ENCODE measurements around the gene MTG1. TPM values are rescaled to one million over a fixed set of nuclear protein-coding genes. Genes with fewer than 3 reads are reported as not detected.

The MTG1 gene
- polyA plus RNA-seq, 4 donors = 67.4 to 124 (median 90.9) TPM

- no peaks in the 10 kb centered on the region for H3K27me3 ChIP-seq (ENCODE audit: control insufficient read depth in 3 of 3, insufficient read depth in 3 of 3, low read length in 3 of 3)
- H3K36me3 ChIP-seq (ENCODE audit: control insufficient read depth in 3 of 3, insufficient read depth in 2 of 3, low read depth in 1 of 3, low read length in 3 of 3) = peaks cover 0 to 9% (median 0%) of the 10 kb centered on the region in 3 donors
- H3K9me3 ChIP-seq (ENCODE audit: control insufficient read depth in 2 of 2, insufficient read depth in 1 of 2, low read depth in 1 of 2, low read length in 1 of 2) = no peaks in the 10 kb centered on the region
- DNase-seq (peak; percentile 93 to 96), FAIRE-seq (no peak)
- peak overlapping the region; percentile 36 to 81 (median 62) for H3K4me3 ChIP-seq (ENCODE audit: low read depth in 1 of 3, low read length in 3 of 3)
- peaks cover 0 to 13% (median 4%) of the 10 kb centered on the region in 3 donors for H3K4me1 ChIP-seq (ENCODE audit: control insufficient read depth in 3 of 3, insufficient read depth in 2 of 3, low read depth in 1 of 3, low read length in 2 of 3)
- peak overlapping the region; percentile 89 to 100 (median 92) for H3K27ac ChIP-seq (ENCODE audit: low read depth in 1 of 3, low read length in 2 of 3)
- 0 to 1% (median 0%) methylated on average over 52 to 83 of the region's 90 CpGs for WGBS, 3 donors
Observed at GRCh38 chr10:133378251-133379096, 15.5 kb upstream of the MTG1 start.

- H3K36me3 ChIP-seq (ENCODE audit: control insufficient read depth in 3 of 3, insufficient read depth in 2 of 3, low read depth in 1 of 3, low read length in 3 of 3) = peaks cover 0 to 15% (median 2%) of the 10 kb centered on the region in 3 donors
- no peak for FAIRE-seq
- 1 to 4% (median 2%) methylated on average over 22 to 68 of the region's 78 CpGs for WGBS, 3 donors
- H3K4me3 ChIP-seq (ENCODE audit: low read depth in 1 of 3, low read length in 3 of 3) = peak within 1 kb of the TSS; percentile 50 to 81 (median 62)
- peaks cover 0 to 13% (median 4%) of the 10 kb centered on the region in 3 donors for H3K4me1 ChIP-seq (ENCODE audit: control insufficient read depth in 3 of 3, insufficient read depth in 2 of 3, low read depth in 1 of 3, low read length in 2 of 3)
- peak within 1 kb of the TSS; percentile 89 to 100 (median 92) for H3K27ac ChIP-seq (ENCODE audit: low read depth in 1 of 3, low read length in 2 of 3)
- H3K9me3 ChIP-seq (ENCODE audit: control insufficient read depth in 2 of 2, insufficient read depth in 1 of 2, low read depth in 1 of 2, low read length in 1 of 2) = no peaks in the 10 kb centered on the region
- DNase-seq = peak; percentile 56 to 80
- H3K27me3 ChIP-seq (ENCODE audit: control insufficient read depth in 3 of 3, insufficient read depth in 3 of 3, low read length in 3 of 3) = no peaks in the 10 kb centered on the region
Observed at GRCh38 chr10:133379152-133379800, 14.7 kb upstream of the MTG1 start, which contains the start of gene PAOX. Gene PAOX (plus strand): TSS chr10:133379262. CDS start chr10:133379317, 55 bp downstream.

GRCh38 chr10:133379801-133380666, 13.9 kb upstream of the MTG1 start:
- no peaks in the 10 kb centered on the region for H3K9me3 ChIP-seq (ENCODE audit: control insufficient read depth in 2 of 2, insufficient read depth in 1 of 2, low read depth in 1 of 2, low read length in 1 of 2)
- H3K36me3 ChIP-seq (ENCODE audit: control insufficient read depth in 3 of 3, insufficient read depth in 2 of 3, low read depth in 1 of 3, low read length in 3 of 3) = peaks cover 0 to 16% (median 7%) of the 10 kb centered on the region in 3 donors
- no peak for FAIRE-seq
- no peaks in the 10 kb centered on the region for H3K27me3 ChIP-seq (ENCODE audit: control insufficient read depth in 3 of 3, insufficient read depth in 3 of 3, low read length in 3 of 3)
- no peak overlapping the region for H3K27ac ChIP-seq (ENCODE audit: low read depth in 1 of 3, low read length in 2 of 3)
- DNase-seq = no peak
- 89 to 92% (median 92%) methylated on average over 34 to 36 of the region's 36 CpGs for WGBS, 3 donors
- peaks cover 0 to 13% (median 4%) of the 10 kb centered on the region in 3 donors for H3K4me1 ChIP-seq (ENCODE audit: control insufficient read depth in 3 of 3, insufficient read depth in 2 of 3, low read depth in 1 of 3, low read length in 2 of 3)
- peak overlapping the region; percentile 50 to 64 (median 50) for H3K4me3 ChIP-seq (ENCODE audit: low read depth in 1 of 3, low read length in 3 of 3)

- DNase-seq = no peak
- H3K36me3 ChIP-seq (ENCODE audit: control insufficient read depth in 3 of 3, insufficient read depth in 2 of 3, low read depth in 1 of 3, low read length in 3 of 3) = peaks cover 0 to 16% (median 7%) of the 10 kb centered on the region in 3 donors
- H3K4me1 ChIP-seq (ENCODE audit: control insufficient read depth in 3 of 3, insufficient read depth in 2 of 3, low read depth in 1 of 3, low read length in 2 of 3) = peaks cover 0 to 13% (median 4%) of the 10 kb centered on the region in 3 donors
- H3K27me3 ChIP-seq (ENCODE audit: control insufficient read depth in 3 of 3, insufficient read depth in 3 of 3, low read length in 3 of 3) = no peaks in the 10 kb centered on the region
- H3K9me3 ChIP-seq (ENCODE audit: control insufficient read depth in 2 of 2, insufficient read depth in 1 of 2, low read depth in 1 of 2, low read length in 1 of 2) = no peaks in the 10 kb centered on the region
- FAIRE-seq = no peak
- no peak overlapping the region for H3K4me3 ChIP-seq (ENCODE audit: low read depth in 1 of 3, low read length in 3 of 3)
- WGBS, 3 donors = 88% methylated on average over 8 of the region's 8 CpGs
- no peak overlapping the region for H3K27ac ChIP-seq (ENCODE audit: low read depth in 1 of 3, low read length in 2 of 3)
Observed at GRCh38 chr10:133381036-133381435, 12.9 kb upstream of the MTG1 start.

- no peaks in the 10 kb centered on the region for H3K27me3 ChIP-seq (ENCODE audit: control insufficient read depth in 3 of 3, insufficient read depth in 3 of 3, low read length in 3 of 3)
- no peak overlapping the region for H3K27ac ChIP-seq (ENCODE audit: low read depth in 1 of 3, low read length in 2 of 3)
- H3K4me1 ChIP-seq (ENCODE audit: control insufficient read depth in 3 of 3, insufficient read depth in 2 of 3, low read depth in 1 of 3, low read length in 2 of 3) = peaks cover 0 to 4% (median 0%) of the 10 kb centered on the region in 3 donors
- no peaks in the 10 kb centered on the region for H3K9me3 ChIP-seq (ENCODE audit: control insufficient read depth in 2 of 2, insufficient read depth in 1 of 2, low read depth in 1 of 2, low read length in 1 of 2)
- peaks cover 0 to 19% (median 7%) of the 10 kb centered on the region in 3 donors for H3K36me3 ChIP-seq (ENCODE audit: control insufficient read depth in 3 of 3, insufficient read depth in 2 of 3, low read depth in 1 of 3, low read length in 3 of 3)
- FAIRE-seq = no peak
- DNase-seq = no peak
- WGBS, 3 donors = 93 to 98% (median 96%) methylated on average over 4 of the region's 4 CpGs
- H3K4me3 ChIP-seq (ENCODE audit: low read depth in 1 of 3, low read length in 3 of 3) = no peak overlapping the region
Observed at GRCh38 chr10:133383551-133383950, 10.4 kb upstream of the MTG1 start.

- no peaks in the 10 kb centered on the region for H3K9me3 ChIP-seq (ENCODE audit: control insufficient read depth in 2 of 2, insufficient read depth in 1 of 2, low read depth in 1 of 2, low read length in 1 of 2)
- WGBS, 3 donors = 91 to 94% (median 93%) methylated on average over 13 of the region's 13 CpGs
- DNase-seq = no peak
Observed at GRCh38 chr10:133384071-133384470, 9.9 kb upstream of the MTG1 start.

GRCh38 chr10:133385214-133385613, 8.7 kb upstream of the MTG1 start:
- Histone ChIP-seq H3K4me1 (ENCODE audit: control insufficient read depth in 3 of 3, insufficient read depth in 2 of 3, low read depth in 1 of 3, low read length in 2 of 3) (peaks cover 0 to 2% (median 0%) of the 10 kb centered on the region in 3 donors), H3K9me3 (ENCODE audit: control insufficient read depth in 2 of 2, insufficient read depth in 1 of 2, low read depth in 1 of 2, low read length in 1 of 2) (no peaks in the 10 kb centered on the region), H3K27me3 (ENCODE audit: control insufficient read depth in 3 of 3, insufficient read depth in 3 of 3, low read length in 3 of 3) (no peaks in the 10 kb centered on the region), H3K36me3 (ENCODE audit: control insufficient read depth in 3 of 3, insufficient read depth in 2 of 3, low read depth in 1 of 3, low read length in 3 of 3) (peaks cover 0 to 26% (median 7%) of the 10 kb centered on the region in 3 donors), H3K4me3 (ENCODE audit: low read depth in 1 of 3, low read length in 3 of 3) (no peak overlapping the region), H3K27ac (ENCODE audit: low read depth in 1 of 3, low read length in 2 of 3) (no peak overlapping the region)
- WGBS, 3 donors = 95 to 97% (median 97%) methylated on average over 2 of the region's 2 CpGs
- no peak for FAIRE-seq
- no peak for DNase-seq

More at GRCh38 chr10:133384071-133384470, 9.9 kb upstream of the MTG1 start:
- Histone ChIP-seq H3K27ac (ENCODE audit: low read depth in 1 of 3, low read length in 2 of 3) (no peak overlapping the region), H3K27me3 (ENCODE audit: control insufficient read depth in 3 of 3, insufficient read depth in 3 of 3, low read length in 3 of 3) (no peaks in the 10 kb centered on the region), H3K4me3 (ENCODE audit: low read depth in 1 of 3, low read length in 3 of 3) (no peak overlapping the region), H3K4me1 (ENCODE audit: control insufficient read depth in 3 of 3, insufficient read depth in 2 of 3, low read depth in 1 of 3, low read length in 2 of 3) (peaks cover 0 to 4% (median 0%) of the 10 kb centered on the region in 3 donors), H3K36me3 (ENCODE audit: control insufficient read depth in 3 of 3, insufficient read depth in 2 of 3, low read depth in 1 of 3, low read length in 3 of 3) (peaks cover 0 to 19% (median 7%) of the 10 kb centered on the region in 3 donors)
- FAIRE-seq = no peak
